Skeletal muscle cell (primary cell): Measurements from ENCODE around the gene EID2.

Experiments used
- DNase-seq: peaks from one replicate; pipeline ENCODE4 v3.0.0-alpha.2; 2010; ENCODE audit warnings: low read depth
- H3K4me3 ChIP-seq: 2 replicates; pipeline ENCODE4 v1.5.1; 2011; ENCODE audit warnings: low read depth, mild to moderate bottlenecking, control low read depth, low read length, moderate library complexity

EID2 gene

GRCh38 chr19:39507715-39508364, 32.1 kb downstream of the EID2 start:
- DNase-seq: no peak
- H3K4me3 ChIP-seq: peak overlapping the region; percentile 71

GRCh38 chr19:39506944-39507714, 32.8 kb downstream of the EID2 start:
- DNase-seq: peak; percentile 27
- H3K4me3 ChIP-seq: peak overlapping the region; percentile 71

GRCh38 chr19:39506598-39506943, 33.4 kb downstream of the EID2 start:
- peak overlapping the region; percentile 71 for H3K4me3 ChIP-seq

DNA sequence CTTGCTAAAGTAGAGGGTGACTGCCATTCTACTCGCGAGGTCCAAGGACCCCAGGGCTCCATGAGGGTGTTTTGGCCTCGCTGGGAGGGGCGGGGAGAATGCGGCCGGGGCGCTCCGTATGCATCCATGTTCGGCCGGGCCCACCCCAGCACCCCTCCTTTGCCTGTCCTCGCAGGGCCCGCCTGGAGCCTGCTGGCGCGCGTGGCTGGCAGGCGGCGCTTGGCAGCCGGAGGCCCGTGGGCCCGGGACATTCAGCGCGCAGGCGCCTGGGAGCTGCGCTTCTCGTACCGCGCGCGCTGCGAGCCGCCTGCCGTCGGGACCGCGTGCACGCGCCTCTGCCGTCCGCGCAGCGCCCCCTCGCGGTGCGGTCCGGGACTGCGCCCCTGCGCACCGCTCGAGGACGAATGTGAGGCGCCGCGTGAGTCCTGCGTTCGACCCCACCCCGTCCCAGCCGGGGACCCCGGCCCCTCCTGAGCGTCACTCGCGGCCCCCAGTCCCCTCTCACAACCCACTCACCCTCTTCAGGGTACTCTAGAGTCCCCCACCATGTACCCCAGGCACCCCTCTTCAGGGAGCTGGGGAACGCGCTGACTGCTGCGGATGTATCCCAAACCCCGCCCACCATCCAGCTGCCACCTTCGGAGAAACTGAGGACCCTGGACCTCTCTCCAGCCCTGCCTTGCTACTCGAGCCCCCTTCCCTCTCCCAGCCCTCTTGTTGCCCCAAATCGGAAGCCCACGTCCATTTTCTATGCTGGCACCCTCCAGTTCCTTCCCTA, 37.1 kb downstream of the EID2 start:
- no peak overlapping the region for H3K4me3 ChIP-seq
- no peak for DNase-seq

More at GRCh38 chr19:39506598-39506943, 33.4 kb downstream of the EID2 start:
- no peak for DNase-seq

DNA sequence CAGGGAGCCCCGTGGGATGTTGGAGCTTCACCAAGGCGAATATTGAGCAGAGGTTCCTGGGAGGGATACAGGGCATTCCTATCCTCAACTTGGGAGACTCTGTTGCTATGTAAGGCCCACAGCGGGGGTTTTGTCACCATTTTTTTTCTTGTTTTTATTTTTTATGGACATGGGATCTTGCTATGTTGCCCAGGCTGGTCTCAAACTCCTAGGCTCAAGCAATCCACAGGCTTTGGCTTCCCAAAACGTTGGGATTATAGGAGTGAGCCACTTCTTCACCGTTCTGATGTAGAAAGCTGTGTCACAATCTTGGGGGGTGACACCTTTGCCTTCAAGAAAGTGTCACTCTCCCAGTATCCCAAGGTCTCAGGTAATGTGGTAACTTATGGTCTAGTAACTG, 38.6 kb downstream of the EID2 start:
- H3K4me3 ChIP-seq: no peak overlapping the region
- DNase-seq: no peak

- H3K4me3 ChIP-seq: no peak overlapping the region
- no peak for DNase-seq
These were observed 39.4 kb downstream of the EID2 start for GRCh38 chr19:39500543-39500942.

- DNase-seq: no peak
- no peak overlapping the region for H3K4me3 ChIP-seq
These were observed 40.0 kb downstream of the EID2 start for GRCh38 chr19:39499932-39500331.

- peak within 1 kb of the TSS; percentile 23 for H3K4me3 ChIP-seq
- no peak for DNase-seq
These were observed 40.9 kb downstream of the EID2 start, which contains the start of gene DLL3 for GRCh38 chr19:39498798-39499642. DLL3 (plus strand) TSS chr19:39498947; CDS start chr19:39498975, 28 bp downstream.

GRCh38 chr19:39497996-39498797, 41.8 kb downstream of the EID2 start:
- no peak for DNase-seq
- H3K4me3 ChIP-seq: peak overlapping the region; percentile 23

DNA sequence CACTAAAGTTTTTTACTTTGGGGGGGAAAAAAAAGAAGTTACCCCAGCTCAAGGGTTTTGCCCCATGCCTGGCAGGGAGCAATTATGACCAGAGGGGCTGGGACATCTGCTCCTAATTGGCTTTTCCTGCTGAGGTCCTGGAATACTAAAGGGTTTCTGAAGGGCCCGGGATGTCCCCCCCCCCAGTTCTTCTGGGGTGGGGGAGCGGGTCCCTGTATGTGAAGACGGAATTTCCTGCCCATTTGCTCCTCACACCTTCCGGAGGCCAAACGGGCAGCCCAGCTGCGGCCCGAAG, 42.3 kb downstream of the EID2 start:
- no peak for DNase-seq
- peak overlapping the region; percentile 23 for H3K4me3 ChIP-seq

- no peak for DNase-seq
- no peak overlapping the region for H3K4me3 ChIP-seq
These were observed 43.9 kb downstream of the EID2 start for GRCh38 chr19:39496063-39496462.

GRCh38 chr19:39494661-39495060, 45.3 kb downstream of the EID2 start:
- no peak for DNase-seq

DNA sequence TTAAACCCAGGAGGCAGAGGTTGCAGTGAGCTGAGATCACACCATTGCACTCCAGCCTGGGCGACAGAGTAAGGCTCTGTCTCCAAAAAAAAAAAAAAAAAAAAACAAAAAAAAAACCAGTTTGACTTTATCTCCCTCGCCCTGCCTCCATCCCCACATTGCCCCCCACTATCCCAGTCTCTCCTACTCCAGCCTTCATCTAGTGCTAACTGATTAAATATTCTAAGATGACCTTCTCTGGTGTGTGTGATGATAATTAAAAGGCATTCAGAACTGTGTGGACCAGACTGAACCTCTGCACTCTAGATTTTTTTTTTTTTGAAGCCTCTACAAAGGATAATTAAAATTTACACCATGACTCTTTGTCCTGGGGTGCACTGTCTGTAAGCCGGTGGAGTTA, 47.2 kb downstream of the EID2 start:
- DNase-seq: no peak
- H3K4me3 ChIP-seq: no peak overlapping the region

More at GRCh38 chr19:39494661-39495060, 45.3 kb downstream of the EID2 start:
- H3K4me3 ChIP-seq: no peak overlapping the region

DNA sequence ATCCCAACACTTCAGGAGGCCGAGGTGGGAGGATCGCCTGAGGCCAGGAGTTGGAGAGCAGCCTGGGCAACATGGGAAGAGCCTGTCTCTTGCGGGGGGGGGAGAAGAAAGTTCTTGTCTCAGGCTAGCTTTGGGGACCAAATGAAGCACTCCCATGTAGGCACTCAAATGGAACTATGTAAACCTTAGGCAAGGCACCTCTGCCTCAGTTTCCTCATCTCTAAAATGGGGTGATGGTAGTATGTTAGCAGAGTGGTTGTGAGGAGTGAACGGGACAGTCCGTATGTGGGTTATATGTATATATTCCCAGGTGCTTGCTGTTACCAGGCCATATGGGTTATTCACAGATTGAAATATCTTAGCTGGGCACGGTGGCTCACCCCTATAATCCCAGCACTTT, 47.7 kb downstream of the EID2 start:
- DNase-seq: no peak
- H3K4me3 ChIP-seq: no peak overlapping the region

- no peak overlapping the region for H3K4me3 ChIP-seq
- no peak for DNase-seq
These were observed 50.2 kb downstream of the EID2 start for GRCh38 chr19:39489756-39490155.
